PC-9 (cell line): ENCODE results near the gene TMCC1.

Experiments
- EZH2 ChIP-seq: fragments of 200-600 bp; sonication (generic); IDR thresholded peaks from 2 replicates; pipeline ENCODE4 v1.8.0; 2017; ENCODE audit warnings: antibody characterized with exemption, low read depth
- TF ChIP-seq, protein P1 (sequence below): fragments of 200-600 bp; sonication (generic); conservative IDR thresholded peaks from 2 replicates; pipeline ENCODE4 v1.6.1; 2017; ENCODE audit warnings: mixed run types, antibody characterized with exemption, mild to moderate bottlenecking, moderate library complexity

DNA sequence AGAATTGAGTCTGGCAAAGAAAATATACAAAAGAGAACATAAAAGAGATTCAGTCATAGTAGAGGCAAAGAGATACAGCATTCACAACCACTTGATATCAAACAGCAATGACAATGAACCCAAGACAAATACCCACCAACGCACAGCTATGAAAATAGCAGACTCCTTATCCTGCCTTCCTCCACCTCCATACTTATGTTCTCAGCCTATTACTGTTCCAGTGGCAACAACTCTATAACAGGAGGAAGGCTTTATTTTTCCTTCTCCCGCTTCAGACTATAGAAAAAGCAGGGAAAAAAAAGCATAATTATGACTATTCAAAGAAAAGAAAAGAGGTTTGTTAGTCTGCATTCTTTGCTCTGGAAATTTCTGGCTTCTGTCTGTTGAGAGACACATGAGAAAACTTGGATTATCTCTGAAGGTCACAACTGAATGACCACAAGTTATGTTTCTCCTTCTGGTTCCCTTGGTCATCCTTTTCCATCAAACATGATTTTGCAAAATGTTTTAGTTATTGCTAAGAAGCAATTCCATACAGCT lies 205.9 kb downstream of the TMCC1 start:
- no peak for TF ChIP-seq EZH2
- TF ChIP-seq, protein P1, sequence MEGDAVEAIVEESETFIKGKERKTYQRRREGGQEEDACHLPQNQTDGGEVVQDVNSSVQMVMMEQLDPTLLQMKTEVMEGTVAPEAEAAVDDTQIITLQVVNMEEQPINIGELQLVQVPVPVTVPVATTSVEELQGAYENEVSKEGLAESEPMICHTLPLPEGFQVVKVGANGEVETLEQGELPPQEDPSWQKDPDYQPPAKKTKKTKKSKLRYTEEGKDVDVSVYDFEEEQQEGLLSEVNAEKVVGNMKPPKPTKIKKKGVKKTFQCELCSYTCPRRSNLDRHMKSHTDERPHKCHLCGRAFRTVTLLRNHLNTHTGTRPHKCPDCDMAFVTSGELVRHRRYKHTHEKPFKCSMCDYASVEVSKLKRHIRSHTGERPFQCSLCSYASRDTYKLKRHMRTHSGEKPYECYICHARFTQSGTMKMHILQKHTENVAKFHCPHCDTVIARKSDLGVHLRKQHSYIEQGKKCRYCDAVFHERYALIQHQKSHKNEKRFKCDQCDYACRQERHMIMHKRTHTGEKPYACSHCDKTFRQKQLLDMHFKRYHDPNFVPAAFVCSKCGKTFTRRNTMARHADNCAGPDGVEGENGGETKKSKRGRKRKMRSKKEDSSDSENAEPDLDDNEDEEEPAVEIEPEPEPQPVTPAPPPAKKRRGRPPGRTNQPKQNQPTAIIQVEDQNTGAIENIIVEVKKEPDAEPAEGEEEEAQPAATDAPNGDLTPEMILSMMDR: no peak
